B cell (primary cell): ENCODE data around the gene AK9. TPM values are rescaled to one million over a fixed set of nuclear protein-coding genes. Genes with fewer than 3 reads are reported as not detected.

Experiments used
- ATAC-seq: fragments of 200-7000 bp; cut with Tn5 transposase; one replicate; pipeline ENCODE4 v1.10.0; 2021; ENCODE audit warnings: low read depth, mild to moderate bottlenecking, moderate number of reproducible peaks, moderate library complexity
- CTCF ChIA-PET: fragments of 350-600 bp; sonication (Branson Sonifier 250); formaldehyde crosslinking; loops from one replicate; lab custom pipeline; 2021; ENCODE audit warnings: antibody characterized with exemption, inconsistent platforms; lab: Charles Lee
- POLR2A ChIA-PET: fragments of 350-600 bp; sonication (Branson Sonifier 250); formaldehyde crosslinking; loops from one replicate; lab custom pipeline; 2021; ENCODE audit warnings: antibody characterized with exemption; lab: Charles Lee
- DNase-seq: peaks from one replicate; pipeline ENCODE4 v3.0.0; 2013
- H2AFZ ChIP-seq: 2 replicates; pipeline ENCODE4 v1.6.1; 2012; ENCODE audit warnings: mild to moderate bottlenecking, low read depth, low read length; ENCODE audit not compliant: insufficient read depth, poor library complexity, severe bottlenecking
- H3K27ac ChIP-seq, 2 donors: 1 replicate in 1 of 2; 2 replicates in 1 of 2; pipeline ENCODE4 v1.5.1; 2012 to 2013; ENCODE audit warnings: low read length in 2 of 2, mild to moderate bottlenecking in 2 of 2, moderate library complexity in 1 of 2
- H3K27me3 ChIP-seq, 4 experiments: fragments of 200-600 bp in 1 of 4; sonication (generic) in 1 of 4; replicated peaks in 1 of 4; 1 replicate in 2 of 4; 2 replicates in 2 of 4; pipeline versions ENCODE4 v1.6.1 to v1.7.0; 2013 to 2016; ENCODE audit warnings: low read length in 3 of 4, mild to moderate bottlenecking in 2 of 4, mixed read lengths in 1 of 4, moderate library complexity in 1 of 4; ENCODE audit not compliant: insufficient read depth in 4 of 4, control insufficient read depth in 3 of 4; ENCODE audit errors: control extremely low read depth in 1 of 4
- H3K36me3 ChIP-seq, 2 experiments: replicated peaks in 1 of 2; 1 replicate in 1 of 2; 2 replicates in 1 of 2; pipeline versions ENCODE4 v1.6.1 to v1.7.1; 2013; ENCODE audit warnings: low read length in 1 of 2; ENCODE audit not compliant: insufficient read depth in 2 of 2, control insufficient read depth in 1 of 2; ENCODE audit errors: control extremely low read depth in 1 of 2, extremely low read depth in 1 of 2
- H3K4me1 ChIP-seq, 2 donors: fragments of 200-600 bp in 1 of 2; sonication (generic) in 1 of 2; 1 replicate in 1 of 2; 2 replicates in 1 of 2; pipeline versions ENCODE4 v1.5.1 to v1.6.1; 2013 to 2017; ENCODE audit warnings: low read length in 2 of 2; ENCODE audit not compliant: control insufficient read depth in 2 of 2, insufficient read depth in 2 of 2
- H3K4me2 ChIP-seq: replicated peaks from 2 replicates; pipeline ENCODE3; 2012; ENCODE audit warnings: mild to moderate bottlenecking, low read depth, low read length; ENCODE audit not compliant: poor library complexity, severe bottlenecking
- H3K4me3 ChIP-seq, 5 experiments: fragments of 200-600 bp in 1 of 5; sonication (generic) in 1 of 5; 1 replicate in 3 of 5; 2 replicates in 2 of 5; pipeline versions ENCODE4 v1.5.1 to v1.7.0; 2011 to 2016; ENCODE audit warnings: low read length in 4 of 5, mild to moderate bottlenecking in 4 of 5, low read depth in 2 of 5, control low read depth in 1 of 5, moderate library complexity in 1 of 5; ENCODE audit not compliant: insufficient read depth in 1 of 5; ENCODE audit errors: control extremely low read depth in 1 of 5, extremely low read depth in 1 of 5
- H3K79me2 ChIP-seq: fragments of 200-600 bp; sonication (generic); one replicate; pipeline ENCODE4 v1.6.0; 2016; ENCODE audit warnings: low read length; ENCODE audit not compliant: control insufficient read depth, insufficient read depth
- H3K9ac ChIP-seq: fragments of 200-600 bp; sonication (generic); 2 replicates; pipeline ENCODE4 v1.6.1; 2017; ENCODE audit warnings: mild to moderate bottlenecking, low read length, moderate library complexity
- H3K9me3 ChIP-seq, 3 donors: one replicate each; pipeline versions ENCODE4 v1.6.1 to v1.7.1; 2013; ENCODE audit warnings: low read length in 2 of 3; ENCODE audit not compliant: control insufficient read depth in 2 of 3, insufficient read depth in 1 of 3; ENCODE audit errors: control extremely low read depth in 1 of 3
- H4K20me1 ChIP-seq: 2 replicates; pipeline ENCODE4 v1.6.0; 2012; ENCODE audit warnings: mild to moderate bottlenecking, low read length; ENCODE audit not compliant: insufficient read depth, control insufficient read depth, poor library complexity, severe bottlenecking
- H3K27ac Mint-ChIP-seq: one replicate; pipeline ENCODE4 v1.8.0; 2021; ENCODE audit warnings: mixed read lengths
- H3K27me3 Mint-ChIP-seq: one replicate; pipeline ENCODE4 v1.8.0; 2021; ENCODE audit warnings: mixed read lengths
- H3K4me1 Mint-ChIP-seq: one replicate; pipeline ENCODE4 v1.8.0; 2021; ENCODE audit warnings: mixed read lengths
- H3K4me3 Mint-ChIP-seq: one replicate; pipeline ENCODE4 v1.8.0; 2021; ENCODE audit warnings: mixed read lengths
- H3K9me3 Mint-ChIP-seq: one replicate; pipeline ENCODE4 v1.8.0; 2022; ENCODE audit warnings: mixed read lengths; ENCODE audit not compliant: insufficient read depth
- EZH2 ChIP-seq: IDR thresholded peaks from 2 replicates; pipeline ENCODE4 v1.6.1; 2012; ENCODE audit warnings: borderline replicate concordance, low read depth, mild to moderate bottlenecking, moderate library complexity, low read length; ENCODE audit not compliant: insufficient read depth, poor library complexity, severe bottlenecking
- WGBS: methylation state at CpG from one replicate; pipeline ENCODE4 v1.1.5; 2013; ENCODE audit warnings: missing lambda C conversion rate; ENCODE audit not compliant: insufficient coverage; 5-methylcytosine and 5-hydroxymethylcytosine counted together
- intact Hi-C: fragments of 100-400 bp; cut with micrococcal nuclease; formaldehyde crosslinking; loops from one replicate; pipeline ENCODE4 v1.10.0; 2022
- polyA plus RNA-seq: library from polyadenylated mRNA; depleted of rRNA; stranded (reverse); fragments of >200 nt; gene quantifications from 2 replicates; pipeline ENCODE4 v1.2.3, GENCODE V29; 2012
- total RNA-seq, 2 donors: library from RNA; stranded (reverse); fragments of 120-200 nt in 1 of 2; gene quantifications; 1 replicate in 1 of 2; 2 replicates in 1 of 2; pipeline versions ENCODE4 v1.2.3 to v1.2.4, GENCODE V29; 2013 to 2022
- TF ChIP-seq, protein P1 (sequence below): fragments of 200-600 bp; IDR thresholded peaks from one replicate; pipeline ENCODE4 v1.8.0; 2022; ENCODE audit warnings: antibody characterized with exemption, mild to moderate bottlenecking

AK9 gene
- total and polyA plus RNA-seq, 2 donors (not counting 1 experiment from before 2014, with no cell fraction given) = 6.4 to 26.5 TPM

DNA sequence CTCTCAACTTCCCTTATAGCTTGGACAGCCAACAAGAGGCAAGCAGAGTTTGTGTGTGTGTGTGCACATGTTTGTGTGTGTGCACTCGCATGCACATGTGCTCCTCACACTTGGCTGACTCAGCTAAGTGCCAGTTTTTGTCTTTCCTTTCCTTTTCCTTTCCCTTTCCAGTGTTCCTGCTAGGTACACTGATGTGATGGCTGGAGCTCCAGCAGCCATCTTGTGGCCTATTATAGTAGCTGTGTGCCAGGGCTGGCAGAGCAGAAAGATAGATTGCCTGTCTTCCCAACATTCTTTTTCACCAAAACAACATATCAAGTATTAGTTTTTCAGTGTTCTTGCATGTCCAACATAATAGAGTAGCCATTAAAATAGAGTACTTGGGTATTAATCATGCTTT, 79.5 kb downstream of the AK9 start:
- H3K4me2 ChIP-seq = no peak overlapping the region
- no peaks in the 10 kb centered on the region for H3K27me3 Mint-ChIP-seq

DNA sequence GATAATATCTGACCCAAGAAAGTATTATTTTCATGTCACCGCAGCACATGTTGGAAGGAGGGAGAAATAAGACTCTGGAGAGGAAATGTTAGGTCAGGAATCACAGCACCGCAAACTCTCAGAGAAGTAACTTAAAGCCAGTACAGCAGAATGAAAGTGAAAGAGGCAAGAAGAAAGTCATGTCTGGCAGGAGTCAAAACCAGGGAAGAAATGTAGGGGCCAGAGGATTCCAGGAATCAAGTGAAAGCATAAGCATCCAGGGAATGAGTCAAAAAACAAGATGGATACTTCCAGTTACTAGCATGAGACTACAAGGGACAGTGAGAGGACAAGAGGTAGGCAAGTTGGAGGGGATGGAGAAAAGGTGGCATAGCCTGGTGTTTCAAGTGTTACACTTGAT, 80.4 kb downstream of the AK9 start:
- WGBS = 42% methylated on average over 1 of the region's 2 CpGs
- no peaks in the 10 kb centered on the region for H3K27me3 ChIP-seq
- H3K27ac Mint-ChIP-seq = no peak overlapping the region
- no peak overlapping the region for H3K4me3 Mint-ChIP-seq
- H3K4me1 Mint-ChIP-seq = peaks cover 3% of the 10 kb centered on the region
- H3K79me2 ChIP-seq = no peaks in the 10 kb centered on the region
- DNase-seq (no peak), ATAC-seq (no peak)
- no peak overlapping the region for H3K27ac ChIP-seq
- no peak overlapping the region for H3K4me3 ChIP-seq
- H3K9me3 ChIP-seq = peaks cover 1 to 5% (median 3%) of the 10 kb centered on the region in 3 donors
- H3K36me3 ChIP-seq = no peaks in the 10 kb centered on the region
- no peaks in the 10 kb centered on the region for H3K4me1 ChIP-seq
- no peaks in the 10 kb centered on the region for H4K20me1 ChIP-seq
- no peak overlapping the region for H3K9ac ChIP-seq
- intact Hi-C loops = no loop called here
- TF ChIP-seq, protein P1, sequence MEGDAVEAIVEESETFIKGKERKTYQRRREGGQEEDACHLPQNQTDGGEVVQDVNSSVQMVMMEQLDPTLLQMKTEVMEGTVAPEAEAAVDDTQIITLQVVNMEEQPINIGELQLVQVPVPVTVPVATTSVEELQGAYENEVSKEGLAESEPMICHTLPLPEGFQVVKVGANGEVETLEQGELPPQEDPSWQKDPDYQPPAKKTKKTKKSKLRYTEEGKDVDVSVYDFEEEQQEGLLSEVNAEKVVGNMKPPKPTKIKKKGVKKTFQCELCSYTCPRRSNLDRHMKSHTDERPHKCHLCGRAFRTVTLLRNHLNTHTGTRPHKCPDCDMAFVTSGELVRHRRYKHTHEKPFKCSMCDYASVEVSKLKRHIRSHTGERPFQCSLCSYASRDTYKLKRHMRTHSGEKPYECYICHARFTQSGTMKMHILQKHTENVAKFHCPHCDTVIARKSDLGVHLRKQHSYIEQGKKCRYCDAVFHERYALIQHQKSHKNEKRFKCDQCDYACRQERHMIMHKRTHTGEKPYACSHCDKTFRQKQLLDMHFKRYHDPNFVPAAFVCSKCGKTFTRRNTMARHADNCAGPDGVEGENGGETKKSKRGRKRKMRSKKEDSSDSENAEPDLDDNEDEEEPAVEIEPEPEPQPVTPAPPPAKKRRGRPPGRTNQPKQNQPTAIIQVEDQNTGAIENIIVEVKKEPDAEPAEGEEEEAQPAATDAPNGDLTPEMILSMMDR = no peak
- no peak for TF ChIP-seq EZH2
- H2AFZ ChIP-seq = no peak overlapping the region
- H3K27me3 Mint-ChIP-seq = no peaks in the 10 kb centered on the region
- no peak overlapping the region for H3K4me2 ChIP-seq
- ChIA-PET CTCF (no interaction called here), POLR2A (no interaction called here)
- no peaks in the 10 kb centered on the region for H3K9me3 Mint-ChIP-seq

More for the DNA sequence above, 79.5 kb downstream of the AK9 start:
- Mint-ChIP-seq H3K27ac (no peak overlapping the region), H3K4me3 (no peak overlapping the region), H3K9me3 (no peaks in the 10 kb centered on the region), H3K4me1 (peaks cover 3% of the 10 kb centered on the region)
- DNase-seq = no peak
- Histone ChIP-seq H3K9ac (no peak overlapping the region), H3K4me3 (no peak overlapping the region), H2AFZ (no peak overlapping the region), H3K27me3 (no peaks in the 10 kb centered on the region), H3K27ac (no peak overlapping the region), H3K36me3 (no peaks in the 10 kb centered on the region), H3K4me1 (no peaks in the 10 kb centered on the region), H4K20me1 (no peaks in the 10 kb centered on the region), H3K9me3 (peaks cover 1 to 5% (median 3%) of the 10 kb centered on the region in 3 donors), H3K79me2 (no peaks in the 10 kb centered on the region)
- WGBS = no CpG with 5 or more reads among the region's 1 CpG
- TF ChIP-seq EZH2 = no peak
- TF ChIP-seq, protein P1 = no peak
- ATAC-seq = no peak
- ChIA-PET CTCF (no interaction called here), POLR2A (no interaction called here)
- intact Hi-C loops = no loop called here
